Panc1 (cell line): ENCODE results near the gene LYRM4. TPM values are rescaled to one million over a fixed set of nuclear protein-coding genes. Genes with fewer than 3 reads are reported as not detected.

Experiments
- ATAC-seq: fragments of 200-7000 bp; cut with Tn5 transposase; 2 replicates; pipeline ENCODE4 v1.9.1; 2020; ENCODE audit warnings: mild to moderate bottlenecking, moderate library complexity
- BruUV-seq: library from RNA; stranded (reverse); fragments of 400-500 nt; replicated peaks from 2 replicates; lab custom pipeline; 2021; lab: Mats Ljungman, UMichigan
- CTCF ChIA-PET: fragments of 300-600 bp; sonication (Branson Sonifier 250); formaldehyde crosslinking; loops from one replicate; lab custom pipeline; 2022; ENCODE audit warnings: antibody characterized with exemption; lab: Charles Lee
- POLR2A ChIA-PET: fragments of 300-600 bp; sonication (Branson Sonifier 250); formaldehyde crosslinking; loops from one replicate; lab custom pipeline; 2022; ENCODE audit warnings: antibody characterized with exemption; lab: Charles Lee
- DNase-seq: peaks from one replicate; pipeline ENCODE4 v3.0.0-alpha.2; 2010; ENCODE audit warnings: low read depth, low spot score
- H3K27ac ChIP-seq: 2 replicates; pipeline ENCODE4 v1.5.1; 2011; ENCODE audit warnings: mild to moderate bottlenecking, low read length, inconsistent platforms
- H3K27me3 ChIP-seq: fragments of 200-500 bp; sonication (Bioruptor generic); 2 replicates; pipeline ENCODE4 v1.6.0; 2014; ENCODE audit warnings: low read length, inconsistent platforms; ENCODE audit not compliant: control insufficient read depth, insufficient read depth
- H3K36me3 ChIP-seq: fragments of 200-500 bp; sonication (Bioruptor generic); 2 replicates; pipeline ENCODE4 v1.5.1; 2014; ENCODE audit warnings: inconsistent platforms, mild to moderate bottlenecking, low read length, moderate library complexity; ENCODE audit not compliant: control insufficient read depth, insufficient read depth
- H3K4me1 ChIP-seq: 2 replicates; pipeline ENCODE4 v1.5.1; 2011; ENCODE audit warnings: inconsistent platforms, mild to moderate bottlenecking, low read length, moderate library complexity; ENCODE audit not compliant: control insufficient read depth, insufficient read depth
- H3K4me3 ChIP-seq, 2 experiments: 2 replicates each; pipeline ENCODE4 v1.5.1; 2011 to 2012; ENCODE audit warnings: low read depth in 2 of 2, low read length in 2 of 2, mild to moderate bottlenecking in 2 of 2, inconsistent platforms in 1 of 2, moderate library complexity in 1 of 2
- H3K9me3 ChIP-seq: fragments of 200-500 bp; sonication (Bioruptor generic); 2 replicates; pipeline ENCODE4 v1.5.1; 2014; ENCODE audit warnings: low read depth, mild to moderate bottlenecking, inconsistent platforms, low read length, moderate library complexity; ENCODE audit not compliant: control insufficient read depth, insufficient read depth
- POLR2AphosphoS5 ChIP-seq: IDR thresholded peaks from 2 replicates; pipeline ENCODE4 v1.6.1; 2012; ENCODE audit warnings: mild to moderate bottlenecking, low read depth, low read length, moderate library complexity
- SIN3A ChIP-seq: IDR thresholded peaks from 2 replicates; pipeline ENCODE4 v1.6.1; 2012; ENCODE audit warnings: low read depth, mild to moderate bottlenecking, low read length, moderate library complexity, borderline replicate concordance; ENCODE audit not compliant: insufficient read depth
- TCF7L2 ChIP-seq: IDR thresholded peaks from 2 replicates; pipeline ENCODE4 v1.6.1; 2011; ENCODE audit warnings: mild to moderate bottlenecking, low read depth, low read length, inconsistent platforms
- in situ Hi-C: cut with HindIII; loops from 2 replicates; pipeline ENCODE4 v1.10.0; 2016; ENCODE audit warnings: low sequenced_read_pairs, low pct_unique_long_range_greater_than_20kb
- intact Hi-C: fragments of 100-400 bp; cut with micrococcal nuclease; formaldehyde crosslinking; loops from one replicate; pipeline ENCODE4 v1.10.0; 2022; ENCODE audit not compliant: unreplicated experiment
- total RNA-seq: library from RNA; stranded (reverse); gene quantifications from one replicate; pipeline ENCODE4 v1.2.1, GENCODE V29; 2021; ENCODE audit not compliant: unreplicated experiment
- TF ChIP-seq, protein P1 (sequence below), 2 experiments: IDR thresholded peaks; 2 replicates each; pipeline ENCODE4 v1.6.1; 2011 to 2012; ENCODE audit warnings: low read depth in 2 of 2, control low read depth in 1 of 2, low read length in 1 of 2, mild to moderate bottlenecking in 1 of 2, moderate library complexity in 1 of 2; ENCODE audit not compliant: insufficient read depth in 1 of 2
- TF ChIP-seq, protein P2 (sequence below): fragments of 450-650 bp; IDR thresholded peaks from 2 replicates; pipeline ENCODE4 v1.5.1; 2017; ENCODE audit warnings: mild to moderate bottlenecking

LYRM4 gene
- total RNA-seq, 1 experiment from 2014 or later: 27.4 TPM

DNA sequence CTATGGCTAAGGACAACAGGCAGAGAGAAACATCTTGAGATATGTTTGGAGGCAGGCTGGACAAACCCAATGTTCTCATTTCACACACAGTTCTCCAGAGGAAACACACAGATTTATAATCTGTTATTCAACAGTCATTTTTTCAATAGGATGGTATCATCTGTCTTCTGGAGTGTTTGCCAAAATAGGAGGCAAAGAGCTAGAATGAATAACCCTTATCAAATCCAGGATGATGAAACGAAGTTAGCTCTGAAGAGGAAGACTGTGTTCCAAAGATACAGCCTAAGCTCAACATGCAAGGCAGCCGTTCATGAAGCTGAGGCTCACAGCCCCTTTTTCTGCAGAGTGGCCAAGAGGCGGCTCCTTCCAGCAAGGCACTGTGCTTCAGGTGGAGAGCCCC lies 104.8 kb downstream of the LYRM4 start:
- CTCF ChIA-PET: no interaction called here
- no peak for ATAC-seq
- H3K4me3 ChIP-seq: no peak overlapping the region

DNA sequence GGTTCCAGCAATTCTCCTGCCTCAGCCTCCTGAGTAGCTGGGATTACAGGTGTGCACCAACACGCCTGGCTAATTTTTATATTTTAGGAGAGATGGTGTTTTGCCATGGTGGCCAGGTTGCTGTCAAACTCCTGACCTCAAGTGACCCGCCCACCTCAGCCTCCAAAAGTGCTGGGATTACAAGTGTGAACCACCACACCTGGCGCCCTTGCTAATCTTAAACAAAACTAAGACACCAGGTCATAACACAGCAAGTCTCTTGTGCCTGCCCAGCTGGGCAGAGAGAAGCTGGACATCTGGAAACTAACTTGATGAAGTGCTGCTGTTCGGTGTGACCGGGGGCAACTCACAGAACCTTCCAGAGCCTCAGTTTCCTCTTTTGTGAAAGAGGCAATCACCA lies 107.6 kb downstream of the LYRM4 start:
- BruUV-seq: no TSS peak
- ChIA-PET CTCF (no interaction called here), POLR2A (no interaction called here)
- no peaks in the 10 kb centered on the region for H3K9me3 ChIP-seq
- TF ChIP-seq POLR2AphosphoS5: no peak
- TF ChIP-seq, protein P1, sequence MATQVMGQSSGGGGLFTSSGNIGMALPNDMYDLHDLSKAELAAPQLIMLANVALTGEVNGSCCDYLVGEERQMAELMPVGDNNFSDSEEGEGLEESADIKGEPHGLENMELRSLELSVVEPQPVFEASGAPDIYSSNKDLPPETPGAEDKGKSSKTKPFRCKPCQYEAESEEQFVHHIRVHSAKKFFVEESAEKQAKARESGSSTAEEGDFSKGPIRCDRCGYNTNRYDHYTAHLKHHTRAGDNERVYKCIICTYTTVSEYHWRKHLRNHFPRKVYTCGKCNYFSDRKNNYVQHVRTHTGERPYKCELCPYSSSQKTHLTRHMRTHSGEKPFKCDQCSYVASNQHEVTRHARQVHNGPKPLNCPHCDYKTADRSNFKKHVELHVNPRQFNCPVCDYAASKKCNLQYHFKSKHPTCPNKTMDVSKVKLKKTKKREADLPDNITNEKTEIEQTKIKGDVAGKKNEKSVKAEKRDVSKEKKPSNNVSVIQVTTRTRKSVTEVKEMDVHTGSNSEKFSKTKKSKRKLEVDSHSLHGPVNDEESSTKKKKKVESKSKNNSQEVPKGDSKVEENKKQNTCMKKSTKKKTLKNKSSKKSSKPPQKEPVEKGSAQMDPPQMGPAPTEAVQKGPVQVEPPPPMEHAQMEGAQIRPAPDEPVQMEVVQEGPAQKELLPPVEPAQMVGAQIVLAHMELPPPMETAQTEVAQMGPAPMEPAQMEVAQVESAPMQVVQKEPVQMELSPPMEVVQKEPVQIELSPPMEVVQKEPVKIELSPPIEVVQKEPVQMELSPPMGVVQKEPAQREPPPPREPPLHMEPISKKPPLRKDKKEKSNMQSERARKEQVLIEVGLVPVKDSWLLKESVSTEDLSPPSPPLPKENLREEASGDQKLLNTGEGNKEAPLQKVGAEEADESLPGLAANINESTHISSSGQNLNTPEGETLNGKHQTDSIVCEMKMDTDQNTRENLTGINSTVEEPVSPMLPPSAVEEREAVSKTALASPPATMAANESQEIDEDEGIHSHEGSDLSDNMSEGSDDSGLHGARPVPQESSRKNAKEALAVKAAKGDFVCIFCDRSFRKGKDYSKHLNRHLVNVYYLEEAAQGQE (IDR thresholded peaks at IDR 0.05; ENCODE audit: insufficient read depth in 1 of 2, low read depth in 2 of 2, low read length in 1 of 2): no peak
- TF ChIP-seq, protein P2, sequence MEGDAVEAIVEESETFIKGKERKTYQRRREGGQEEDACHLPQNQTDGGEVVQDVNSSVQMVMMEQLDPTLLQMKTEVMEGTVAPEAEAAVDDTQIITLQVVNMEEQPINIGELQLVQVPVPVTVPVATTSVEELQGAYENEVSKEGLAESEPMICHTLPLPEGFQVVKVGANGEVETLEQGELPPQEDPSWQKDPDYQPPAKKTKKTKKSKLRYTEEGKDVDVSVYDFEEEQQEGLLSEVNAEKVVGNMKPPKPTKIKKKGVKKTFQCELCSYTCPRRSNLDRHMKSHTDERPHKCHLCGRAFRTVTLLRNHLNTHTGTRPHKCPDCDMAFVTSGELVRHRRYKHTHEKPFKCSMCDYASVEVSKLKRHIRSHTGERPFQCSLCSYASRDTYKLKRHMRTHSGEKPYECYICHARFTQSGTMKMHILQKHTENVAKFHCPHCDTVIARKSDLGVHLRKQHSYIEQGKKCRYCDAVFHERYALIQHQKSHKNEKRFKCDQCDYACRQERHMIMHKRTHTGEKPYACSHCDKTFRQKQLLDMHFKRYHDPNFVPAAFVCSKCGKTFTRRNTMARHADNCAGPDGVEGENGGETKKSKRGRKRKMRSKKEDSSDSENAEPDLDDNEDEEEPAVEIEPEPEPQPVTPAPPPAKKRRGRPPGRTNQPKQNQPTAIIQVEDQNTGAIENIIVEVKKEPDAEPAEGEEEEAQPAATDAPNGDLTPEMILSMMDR: no peak
- TF ChIP-seq TCF7L2: no peak
- no peak for TF ChIP-seq SIN3A
- no peak overlapping the region for H3K4me3 ChIP-seq
- ATAC-seq: no peak
- no peaks in the 10 kb centered on the region for H3K36me3 ChIP-seq
- intact Hi-C loops: no loop called here
- no peaks in the 10 kb centered on the region for H3K27me3 ChIP-seq
- no peak for DNase-seq
- no peaks in the 10 kb centered on the region for H3K4me1 ChIP-seq
- in situ Hi-C loops: no loop called here
- no peak overlapping the region for H3K27ac ChIP-seq

More for the DNA sequence above, 104.8 kb downstream of the LYRM4 start:
- intact Hi-C loops (no loop called here), in situ Hi-C loops (no loop called here)
- no peak overlapping the region for H3K27ac ChIP-seq
- no TSS peak for BruUV-seq
- POLR2A ChIA-PET: no interaction called here
- no peaks in the 10 kb centered on the region for H3K4me1 ChIP-seq
- H3K36me3 ChIP-seq: no peaks in the 10 kb centered on the region
- no peaks in the 10 kb centered on the region for H3K9me3 ChIP-seq
- no peaks in the 10 kb centered on the region for H3K27me3 ChIP-seq
- no peak for DNase-seq
- TF ChIP-seq TCF7L2 (no peak), SIN3A (no peak), POLR2AphosphoS5 (no peak)
- TF ChIP-seq, protein P2: no peak
- TF ChIP-seq, protein P1 (IDR thresholded peaks at IDR 0.05; ENCODE audit: insufficient read depth in 1 of 2, low read depth in 2 of 2, low read length in 1 of 2): no peak
